ENCODE measurements around the gene CHST11. TPM values are rescaled to one million over a fixed set of nuclear protein-coding genes. Genes with fewer than 3 reads are reported as not detected.
"Not testable (repeated sequence)": the region's sequence is repeated elsewhere in the genome, so short reads cannot be mapped to it uniquely, and the experiment has no call there.

CHST11 gene
- polyA plus RNA-seq, 1 donor = 2.0 TPM

DNA sequence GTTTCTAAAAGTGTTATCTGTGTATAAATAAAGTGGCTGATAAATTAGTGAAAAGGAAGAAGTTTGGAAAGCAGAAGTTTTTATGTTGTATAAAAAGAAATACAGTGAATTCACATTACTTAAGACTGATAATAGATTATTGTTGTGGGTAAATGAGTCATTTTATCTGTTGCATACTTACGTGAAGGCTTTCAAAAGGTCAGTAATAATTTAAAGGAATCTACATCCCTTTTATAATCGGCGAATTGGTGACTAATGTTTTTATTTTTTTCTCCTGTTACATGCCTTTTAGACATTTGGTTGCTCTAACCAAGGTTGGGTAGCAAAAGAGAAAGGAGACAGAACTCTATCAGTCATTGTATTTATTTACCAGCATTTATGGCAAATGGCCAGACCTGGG lies 345.5 kb downstream of the CHST11 start:
- no peak for DNase-seq (ENCODE audit: low read depth)

- DNase-seq (ENCODE audit: low read depth) = no peak
Measured at GRCh38 chr12:104805186-104805585, 348.4 kb downstream of the CHST11 start.

DNA sequence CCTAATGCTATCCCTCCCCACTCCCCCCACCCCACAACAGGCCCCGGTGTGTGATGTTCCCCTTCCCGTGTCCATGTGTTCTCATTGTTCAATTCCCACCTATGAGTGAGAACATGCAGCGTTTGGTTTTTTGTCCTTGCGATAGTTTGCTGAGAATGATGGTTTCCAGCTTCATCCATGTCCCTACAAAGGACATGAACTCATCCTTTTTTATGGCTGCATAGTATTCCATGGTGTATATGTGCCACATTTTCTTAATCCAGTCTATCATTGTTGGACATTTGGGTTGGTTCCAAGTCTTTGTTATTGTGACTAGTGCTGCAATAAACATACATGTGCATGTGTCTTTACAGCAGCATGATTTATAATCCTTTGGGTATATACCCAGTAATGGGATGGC lies 349.4 kb downstream of the CHST11 start:
- not testable (repeated sequence) for DNase-seq (ENCODE audit: low read depth)

DNA sequence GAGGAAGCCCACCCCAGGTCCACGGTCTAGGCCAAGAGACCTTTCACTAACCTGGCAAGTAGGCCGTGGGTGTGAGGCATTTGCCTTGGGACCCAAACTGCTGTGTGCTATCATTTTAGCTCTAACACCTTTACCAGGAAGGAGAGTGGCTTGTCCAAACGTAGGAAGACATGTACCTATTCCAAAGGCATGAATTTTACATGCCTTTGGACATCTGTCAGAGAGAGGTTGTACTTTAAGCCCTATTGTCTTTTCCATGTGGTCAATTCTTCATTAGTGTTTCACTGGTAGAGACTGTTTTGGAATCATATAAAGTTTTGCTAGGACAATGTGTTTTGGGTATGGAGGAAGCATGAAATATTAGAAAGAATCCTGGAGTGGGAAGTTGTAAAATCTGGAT lies 352.5 kb downstream of the CHST11 start:
- no peak for DNase-seq (ENCODE audit: low read depth)

- DNase-seq (ENCODE audit: low read depth) = no peak
Measured at GRCh38 chr12:104809706-104810385, 353.1 kb downstream of the CHST11 start.

Other genes with a start within 250 kb of the CHST11 start
- 42.0 TPM for gene TXNRD1, start 241.2 kb upstream of the CHST11 start, polyA plus RNA-seq (ENCODE audit: insufficient read length)
- 1.4 TPM for gene EID3, start 153.2 kb upstream of the CHST11 start, polyA plus RNA-seq (ENCODE audit: insufficient read length)

Data from forelimb muscle (tissue), 1 donor.